Activated B cell treated with CpG ODN at 0.5 μM for 24 hours (primary cell): Measurements from ENCODE around the gene GNPTAB. TPM values are rescaled to one million over a fixed set of nuclear protein-coding genes. Genes with fewer than 3 reads are reported as not detected.

Experiments used
- ATAC-seq: fragments of 200-7000 bp; cut with Tn5 transposase; one replicate; pipeline ENCODE4 v1.10.0; 2021; ENCODE audit warnings: low read depth, mild to moderate bottlenecking, moderate library complexity
- CTCF ChIA-PET: fragments of 350-600 bp; sonication (Branson Sonifier 250); formaldehyde crosslinking; loops from one replicate; lab custom pipeline; 2021; ENCODE audit warnings: antibody characterized with exemption; lab: Charles Lee
- POLR2A ChIA-PET: fragments of 350-600 bp; sonication (Branson Sonifier 250); formaldehyde crosslinking; loops from one replicate; lab custom pipeline; 2021; ENCODE audit warnings: antibody characterized with exemption; lab: Charles Lee
- DNase-seq: peaks from one replicate; pipeline ENCODE4 v3.0.0; 2022
- H3K27ac Mint-ChIP-seq: one replicate; pipeline ENCODE4 v1.8.0; 2020; ENCODE audit warnings: mixed read lengths
- H3K27me3 Mint-ChIP-seq: one replicate; pipeline ENCODE4 v1.8.0; 2021; ENCODE audit warnings: mixed read lengths
- H3K36me3 Mint-ChIP-seq: one replicate; pipeline ENCODE4 v1.8.0; 2021; ENCODE audit warnings: low read depth, mixed read lengths
- H3K4me1 Mint-ChIP-seq: one replicate; pipeline ENCODE4 v1.8.0; 2021; ENCODE audit warnings: mixed read lengths
- H3K4me3 Mint-ChIP-seq: one replicate; pipeline ENCODE4 v1.8.0; 2020; ENCODE audit warnings: mild to moderate bottlenecking, mixed read lengths
- H3K9me3 Mint-ChIP-seq: one replicate; pipeline ENCODE4 v1.8.0; 2020; ENCODE audit warnings: mixed read lengths
- CTCF ChIP-seq: fragments of 200-600 bp; IDR thresholded peaks from one replicate; pipeline ENCODE4 v1.8.0; 2022; ENCODE audit warnings: antibody characterized with exemption, mild to moderate bottlenecking
- intact Hi-C: fragments of 100-400 bp; cut with micrococcal nuclease; formaldehyde crosslinking; loops from one replicate; pipeline ENCODE4 v1.15.1; 2024
- total RNA-seq: library from RNA; stranded (reverse); gene quantifications from 2 replicates; pipeline ENCODE4 v1.2.3, GENCODE V29; 2022

GNPTAB gene
- total RNA-seq, 1 donor from 2014 or later = 41.8 TPM

GRCh38 chr12:101804409-101804808, 26.4 kb downstream of the GNPTAB start:
- no peak for TF ChIP-seq CTCF
- peak overlapping the region; percentile 41 for H3K27ac Mint-ChIP-seq
- DNase-seq (no peak), ATAC-seq (no peak)
- CTCF ChIA-PET = interaction anchor here (0.7 kb wide), 1 partner anchor 20 kb away, joined by 3 read pairs; no protein-coding TSS in a partner anchor
- H3K27me3 Mint-ChIP-seq = no peaks in the 10 kb centered on the region
- peaks cover 10% of the 10 kb centered on the region for H3K4me1 Mint-ChIP-seq
- intact Hi-C loops = no loop called here
- H3K9me3 Mint-ChIP-seq = no peaks in the 10 kb centered on the region
- POLR2A ChIA-PET = interaction anchor here (1.0 kb wide), 1 partner anchor 10 kb away, joined by 3 read pairs; no protein-coding TSS in a partner anchor
- H3K36me3 Mint-ChIP-seq = peaks cover 10% of the 10 kb centered on the region
- no peak overlapping the region for H3K4me3 Mint-ChIP-seq

DNA sequence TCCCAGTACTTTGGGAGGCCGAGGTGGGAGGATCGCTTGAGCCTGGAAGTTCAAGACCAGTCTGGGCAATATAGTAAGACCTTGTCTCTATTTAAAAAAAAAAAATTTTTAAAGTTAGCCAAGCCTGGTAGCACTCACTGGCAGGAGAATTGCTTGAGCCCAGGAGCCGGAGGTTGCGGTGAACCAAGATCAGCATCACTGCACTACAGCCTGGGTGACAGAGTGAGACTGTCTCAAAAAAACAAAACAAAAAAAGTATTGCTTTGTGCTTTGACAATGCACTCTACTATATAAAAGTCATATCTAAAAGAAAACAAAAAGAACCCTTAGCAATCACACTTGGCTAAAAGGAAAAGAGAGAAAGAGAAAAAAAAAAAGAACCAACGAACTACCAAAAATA, 26.8 kb downstream of the GNPTAB start:
- DNase-seq (no peak), ATAC-seq (peak; percentile 37)
- peaks cover 10% of the 10 kb centered on the region for H3K36me3 Mint-ChIP-seq
- TF ChIP-seq CTCF = no peak
- H3K27me3 Mint-ChIP-seq = no peaks in the 10 kb centered on the region
- H3K27ac Mint-ChIP-seq = peak overlapping the region; percentile 41
- peaks cover 13% of the 10 kb centered on the region for H3K4me1 Mint-ChIP-seq
- ChIA-PET CTCF (interaction anchor here (0.7 kb wide), 1 partner anchor 21 kb away, joined by 3 read pairs; no protein-coding TSS in a partner anchor), POLR2A (no interaction called here)
- intact Hi-C loops = no loop called here
- no peak overlapping the region for H3K4me3 Mint-ChIP-seq
- H3K9me3 Mint-ChIP-seq = no peaks in the 10 kb centered on the region

GRCh38 chr12:101802486-101802885, 28.3 kb downstream of the GNPTAB start:
- Mint-ChIP-seq H3K4me3 (no peak overlapping the region), H3K27me3 (no peaks in the 10 kb centered on the region), H3K9me3 (no peaks in the 10 kb centered on the region), H3K36me3 (peaks cover 4% of the 10 kb centered on the region), H3K27ac (no peak overlapping the region), H3K4me1 (peaks cover 13% of the 10 kb centered on the region)
- ChIA-PET POLR2A (interaction anchor here (1.3 kb wide), 1 partner anchor 28 kb away, joined by 5 read pairs; the partner anchor contains the start of gene GNPTAB), CTCF (interaction anchor here (1.3 kb wide), 1 partner anchor 43 kb away, joined by 3 read pairs; no protein-coding TSS in a partner anchor)
- DNase-seq (no peak), ATAC-seq (no peak)
- intact Hi-C loops = no loop called here
- TF ChIP-seq CTCF = no peak

- intact Hi-C loops = no loop called here
- no peak for TF ChIP-seq CTCF
- Mint-ChIP-seq H3K27me3 (no peaks in the 10 kb centered on the region), H3K36me3 (peaks cover 9% of the 10 kb centered on the region), H3K4me1 (peaks cover 17% of the 10 kb centered on the region), H3K27ac (no peak overlapping the region), H3K4me3 (no peak overlapping the region), H3K9me3 (no peaks in the 10 kb centered on the region)
- CTCF ChIA-PET = no interaction called here
- POLR2A ChIA-PET = no interaction called here
- no peak for DNase-seq
- ATAC-seq = no peak
Measured at GRCh38 chr12:101799774-101800173, 31.0 kb downstream of the GNPTAB start.

DNA sequence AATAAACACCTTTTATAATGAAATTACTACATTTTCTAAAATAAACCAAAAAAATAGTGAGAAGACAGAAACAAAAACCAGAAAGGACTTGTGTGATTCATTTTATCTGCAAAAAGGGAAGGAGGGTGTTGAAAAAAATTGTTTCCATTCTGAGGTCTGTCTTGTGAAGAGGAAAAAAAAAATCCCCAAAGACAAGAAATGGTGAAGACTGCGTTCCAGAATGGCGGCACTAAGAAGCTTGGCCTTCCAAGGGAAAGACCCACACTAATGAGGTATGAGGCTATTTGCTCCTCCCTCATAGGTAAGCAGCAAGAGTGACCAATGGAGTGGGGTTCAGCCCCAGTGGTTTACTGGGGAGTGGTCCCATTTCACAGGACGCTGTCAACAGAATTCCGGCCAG, 35.0 kb downstream of the GNPTAB start:
- Mint-ChIP-seq H3K4me1 (peaks cover 15% of the 10 kb centered on the region), H3K27ac (peak overlapping the region; percentile 50), H3K36me3 (peaks cover 27% of the 10 kb centered on the region), H3K4me3 (no peak overlapping the region), H3K27me3 (no peaks in the 10 kb centered on the region), H3K9me3 (no peaks in the 10 kb centered on the region)
- TF ChIP-seq CTCF = no peak
- no peak for DNase-seq
- peak; percentile 40 for ATAC-seq
- intact Hi-C loops = loop anchor here (2.0 kb wide), 1 partner anchor 35 kb away; the partner anchor contains the start of gene GNPTAB
- CTCF ChIA-PET = no interaction called here
- POLR2A ChIA-PET = no interaction called here
